ENCODE results near the gene PRKCH.
A peak's percentile ranks its signal among the peaks of the same experiment; 100 is the strongest.

The PRKCH gene

GRCh38 chr14:61558271-61558670, 236.9 kb downstream of the PRKCH start (continued):
- TF ChIP-seq ZNF350 (tag by site-specific recombination; IDR thresholded peaks at IDR 0.05) (no peak), ZNF433 (tag by site-specific recombination; IDR thresholded peaks at IDR 0.05; ENCODE audit: low read depth) (no peak), ZNF837 (tag by site-specific recombination; IDR thresholded peaks at IDR 0.05) (no peak), ZNF670 (tag by site-specific recombination; IDR thresholded peaks at IDR 0.05; ENCODE audit: low read depth) (no peak), ZNF23 (tag by site-specific recombination; IDR thresholded peaks at IDR 0.05; ENCODE audit: borderline replicate concordance) (no peak), ZNF626 (tag by site-specific recombination; IDR thresholded peaks at IDR 0.05) (no peak), ZBTB10 (tag by site-specific recombination; IDR thresholded peaks at IDR 0.05) (no peak), ZSCAN18 (tag by site-specific recombination; IDR thresholded peaks at IDR 0.05) (no peak), PATZ1 (tag by site-specific recombination; IDR thresholded peaks at IDR 0.05) (peak; percentile 76), ZNF76 (tag by site-specific recombination; IDR thresholded peaks at IDR 0.05; ENCODE audit: borderline replicate concordance, low read depth) (peak; percentile 19; the same call in 1 of the 2 replicates), ZNF423 (tag by site-specific recombination; IDR thresholded peaks at IDR 0.05) (peak; percentile 96), ZNF404 (tag by site-specific recombination; IDR thresholded peaks at IDR 0.05) (no peak), ZNF175 (tag by site-specific recombination; IDR thresholded peaks at IDR 0.05) (no peak), ZNF530 (tag by site-specific recombination; IDR thresholded peaks at IDR 0.05; ENCODE audit: low read depth) (peak; percentile 48; the same call in 1 of the 2 replicates), ZNF707 (tag by site-specific recombination; IDR thresholded peaks at IDR 0.05) (no peak), ZFP69B (tag by site-specific recombination; IDR thresholded peaks at IDR 0.05) (peak; percentile 96), ZBTB7A (tag by site-specific recombination; IDR thresholded peaks at IDR 0.05; ENCODE audit: low read depth) (no peak), ZBTB44 (tag by site-specific recombination; IDR thresholded peaks at IDR 0.05) (peak; percentile 83), ZSCAN23 (tag by site-specific recombination; IDR thresholded peaks at IDR 0.05) (no peak), ZNF146 (tag by site-specific recombination; IDR thresholded peaks at IDR 0.05) (no peak), ZNF791 (tag by site-specific recombination; IDR thresholded peaks at IDR 0.05) (no peak), ZNF214 (tag by site-specific recombination; IDR thresholded peaks at IDR 0.05; ENCODE audit: borderline replicate concordance) (no peak), ZNF560 (tag by site-specific recombination; IDR thresholded peaks at IDR 0.05; ENCODE audit: borderline replicate concordance) (no peak), ZNF426 (tag by site-specific recombination; IDR thresholded peaks at IDR 0.05) (no peak), ZNF624 (tag by site-specific recombination; IDR thresholded peaks at IDR 0.05) (0 out of 2 replicates have a peak, but pooled peaks have one; percentile 19), ZNF202 (tag by site-specific recombination; IDR thresholded peaks at IDR 0.05; ENCODE audit: borderline replicate concordance) (no peak), KLF10 (tag by site-specific recombination; IDR thresholded peaks at IDR 0.05) (peak; percentile 80), ZNF544 (tag by site-specific recombination; IDR thresholded peaks at IDR 0.05) (no peak), ZBTB8A (tag by site-specific recombination; IDR thresholded peaks at IDR 0.05) (peak; percentile 94), ZNF521 (tag by site-specific recombination; IDR thresholded peaks at IDR 0.05) (no peak), BCL11A (tag by site-specific recombination; IDR thresholded peaks at IDR 0.05; ENCODE audit: low read depth) (no peak), ZNF266 (tag by site-specific recombination; IDR thresholded peaks at IDR 0.05; ENCODE audit: low read depth) (no peak)
